ENCODE results near the gene COTL1. TPM values are rescaled to one million over a fixed set of nuclear protein-coding genes. Genes with fewer than 3 reads are reported as not detected.

The COTL1 gene
- polyA plus RNA-seq (2011; rRNA removed) (89.7 and 94.1 TPM in 2 replicates), polyA plus RNA-seq (2017; fragmentation: RNase III; extraction: RNeasy Plus Mini Kit Qiagen cat#74134 plus additional on column Dnase treatment) (372 to 495 TPM (median 379 TPM) in 3 replicates), polyA minus RNA-seq (2011; rRNA and poly(A)+ RNA removed) (54.9 and 77.1 TPM in 2 replicates)
- polyA plus RNA-seq (2012; cell fraction: cytosol; rRNA removed) = 243 and 292 TPM in 2 replicates
- 169 and 182 TPM in 2 replicates for polyA plus RNA-seq (2012; cell fraction: nucleus; rRNA removed)

- ChIA-PET CTCF (interaction anchor here (0.6 to 7.1 kb wide), 5 partner anchors 17 to 108 kb away, joined by 3 to 284 read pairs (median 3); no protein-coding TSS in a partner anchor), POLR2A (interaction anchor here (0.6 to 4.1 kb wide), 10 partner anchors 10 to 117 kb away, joined by 3 to 19 read pairs (median 5); partner anchors contain the start of gene MEAK7)
- H3K4me2 ChIP-seq = peak within 1 kb of the TSS; percentile 83
- DNase-seq (ENCODE audit: low read depth in 1 of 2, low spot score in 1 of 2) = peak; percentile 88 to 98
- peak within 1 kb of the TSS; percentile 92 for H3K4me3 ChIP-seq
- TF ChIP-seq MAFK (IDR thresholded peaks at IDR 0.05; ENCODE audit: partially characterized antibody) (no peak), EP300 (IDR thresholded peaks at IDR 0.05) (no peak), EHMT2 (IDR thresholded peaks at IDR 0.05; ENCODE audit: low read depth) (no peak), MAZ (IDR thresholded peaks at IDR 0.05; ENCODE audit: borderline replicate concordance, low read depth, low read length) (peak; percentile 100), FOXS1 (CRISPR knock-in tag; IDR thresholded peaks at IDR 0.05) (no peak), JUN (IDR thresholded peaks at IDR 0.05) (peak; percentile 86 to 94), FOSL2 (IDR thresholded peaks at IDR 0.05) (no peak), FOSL2 (CRISPR knock-in tag; IDR thresholded peaks at IDR 0.05) (no peak), RFX5 (IDR thresholded peaks at IDR 0.05) (no peak), HOXB5 (CRISPR knock-in tag; IDR thresholded peaks at IDR 0.05) (no peak), E2F6 (IDR thresholded peaks at IDR 0.05; ENCODE audit: borderline replicate concordance, low read depth) (no peak), HDAC2 (IDR thresholded peaks at IDR 0.05) (no peak), BHLHE40 (IDR thresholded peaks at IDR 0.05; ENCODE audit: low read depth, low read length) (no peak), CHD4 (IDR thresholded peaks at IDR 0.05; ENCODE audit: borderline replicate concordance) (no peak), CEBPB (IDR thresholded peaks at IDR 0.05) (peak; percentile 99), TP53 (CRISPR knock-in tag; IDR thresholded peaks at IDR 0.05) (no peak), ZFP36 (IDR thresholded peaks at IDR 0.05; ENCODE audit: borderline replicate concordance, partially characterized antibody) (peak; percentile 31), POLR2A (IDR thresholded peaks at IDR 0.05; ENCODE audit: low read length) (peak; percentile 99), REST (IDR thresholded peaks at IDR 0.05) (no peak), PBX3 (IDR thresholded peaks at IDR 0.05) (no peak; the same call in 1 of the 2 replicates), BCL3 (IDR thresholded peaks at IDR 0.05) (peak; percentile 93), RCOR1 (IDR thresholded peaks at IDR 0.05; ENCODE audit: low read depth, low read length) (no peak), RARB (CRISPR knock-in tag; IDR thresholded peaks at IDR 0.05) (no peak), MAX (IDR thresholded peaks at IDR 0.05) (no peak), RNF2 (IDR thresholded peaks at IDR 0.05; ENCODE audit: borderline replicate concordance, low read depth) (0 out of 2 replicates have a peak, but pooled peaks have one; percentile 15)
- 3% methylated on average over 22 of the region's 76 CpGs for WGBS (ENCODE audit: missing lambda C conversion rate)
- no peak for FAIRE-seq
- H3K4me1 ChIP-seq = peaks cover 49% of the 10 kb centered on the region
- peak within 1 kb of the TSS; percentile 82 to 98 for H3K27ac ChIP-seq
- H3K9me3 ChIP-seq = no peaks in the 10 kb centered on the region
- ATAC-seq = peak; percentile 63 to 69
These were observed at the start of gene COTL1 for GRCh38 chr16:84617791-84618580. Gene COTL1 (minus strand): TSS chr16:84618078. CDS start chr16:84617914, 164 bp downstream.

Measured in A549 (cell line).